ENCODE data around the gene FIGLA.

DNA sequence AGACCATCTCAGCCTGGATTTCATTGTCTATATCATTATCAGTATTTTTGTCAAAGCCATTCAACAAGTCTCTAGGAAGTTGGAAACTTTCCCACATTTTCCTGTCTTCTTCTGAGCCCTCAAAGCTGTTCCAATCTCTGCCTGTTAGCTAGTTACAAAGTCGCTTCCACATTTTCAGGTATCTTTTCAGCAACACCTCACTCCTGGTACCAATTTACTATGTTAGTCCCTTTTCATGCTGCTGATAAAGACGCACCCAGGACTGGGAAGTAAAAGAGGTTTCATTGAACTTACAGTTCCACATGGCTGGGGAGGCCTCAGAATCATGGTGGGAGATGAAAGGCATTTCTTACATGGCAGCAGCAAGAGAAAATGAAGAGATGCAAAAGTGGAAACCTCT lies 9.3 kb upstream of the FIGLA start:
- no peak for TF ChIP-seq CTCF (IDR thresholded peaks at IDR 0.05)
- TF ChIP-seq POLR2A (IDR thresholded peaks at IDR 0.05), result no peak

Measured in testis (tissue), 2 donors.